ENCODE measurements around the gene SIPA1L3.
A peak's percentile ranks its signal among the peaks of the same experiment; 100 is the strongest.

Gene SIPA1L3

GRCh38 chr19:38152461-38153379, 245.7 kb downstream of the SIPA1L3 start:
- H3K79me1 ChIP-seq (ENCODE audit: low read length): no peaks in the 10 kb centered on the region
- H3K18ac ChIP-seq (ENCODE audit: low read length): no peak overlapping the region
- no peaks in the 10 kb centered on the region for H3K36me3 ChIP-seq (ENCODE audit: control insufficient read depth, insufficient read depth, low read length)
- no peak overlapping the region for H2BK15ac ChIP-seq (replicated peaks; ENCODE audit: low read depth)
- H3K79me2 ChIP-seq (ENCODE audit: control insufficient read depth, insufficient read depth, low read length): no peaks in the 10 kb centered on the region
- no peaks in the 10 kb centered on the region for H3K4me1 ChIP-seq (ENCODE audit: control insufficient read depth, low read depth, low read length)
- H3K23ac ChIP-seq (ENCODE audit: low read length): no peak overlapping the region
- no CpG with 5 or more reads among the region's 40 CpGs for WGBS (ENCODE audit: extremely low coverage, insufficient coverage, low lambda C conversion rate)
- no peaks in the 10 kb centered on the region for H3K27me3 ChIP-seq (ENCODE audit: insufficient read depth, low read length, poor library complexity)
- no peak overlapping the region for H3K9ac ChIP-seq (ENCODE audit: low read length)
- no peak overlapping the region for H3K4me3 ChIP-seq (ENCODE audit: low read length)
- no peak overlapping the region for H4K5ac ChIP-seq (ENCODE audit: low read length)
- no peak overlapping the region for H2AK5ac ChIP-seq (ENCODE audit: low read length)
- H2BK120ac ChIP-seq (ENCODE audit: low read depth, low read length): no peak overlapping the region
- DNase-seq: peak; percentile 47
- no peak overlapping the region for H3K27ac ChIP-seq (ENCODE audit: low read depth, low read length)
- H3K4ac ChIP-seq (ENCODE audit: low read depth, low read length): no peak overlapping the region
- no peak overlapping the region for H4K8ac ChIP-seq (ENCODE audit: low read depth, low read length)
- no peak overlapping the region for H3K4me2 ChIP-seq (ENCODE audit: low read length)
- no peak overlapping the region for H3K56ac ChIP-seq (ENCODE audit: low read length)
- H2BK5ac ChIP-seq (ENCODE audit: low read length): no peak overlapping the region

GRCh38 chr19:38155453-38155852, 248.4 kb downstream of the SIPA1L3 start:
- no peak overlapping the region for H2AK5ac ChIP-seq (ENCODE audit: low read length)
- no peak overlapping the region for H3K27ac ChIP-seq (ENCODE audit: low read depth, low read length)
- H3K36me3 ChIP-seq (ENCODE audit: control insufficient read depth, insufficient read depth, low read length): no peaks in the 10 kb centered on the region
- no peak overlapping the region for H2BK5ac ChIP-seq (ENCODE audit: low read length)
- H2BK120ac ChIP-seq (ENCODE audit: low read depth, low read length): no peak overlapping the region
- H3K4ac ChIP-seq (ENCODE audit: low read depth, low read length): no peak overlapping the region
- no peak overlapping the region for H3K4me2 ChIP-seq (ENCODE audit: low read length)
- no peak overlapping the region for H4K8ac ChIP-seq (ENCODE audit: low read depth, low read length)
- peak; percentile 20 for DNase-seq
- no peaks in the 10 kb centered on the region for H3K27me3 ChIP-seq (ENCODE audit: insufficient read depth, low read length, poor library complexity)
- no peaks in the 10 kb centered on the region for H3K4me1 ChIP-seq (ENCODE audit: control insufficient read depth, low read depth, low read length)
- H2BK15ac ChIP-seq (replicated peaks; ENCODE audit: low read depth): no peak overlapping the region
- no peak overlapping the region for H3K18ac ChIP-seq (ENCODE audit: low read length)
- H3K79me2 ChIP-seq (ENCODE audit: control insufficient read depth, insufficient read depth, low read length): no peaks in the 10 kb centered on the region
- H4K5ac ChIP-seq (ENCODE audit: low read length): no peak overlapping the region
- H3K23ac ChIP-seq (ENCODE audit: low read length): no peak overlapping the region
- no peak overlapping the region for H3K56ac ChIP-seq (ENCODE audit: low read length)
- WGBS (ENCODE audit: extremely low coverage, insufficient coverage, low lambda C conversion rate): no CpG with 5 or more reads among the region's 6 CpGs
- H3K9ac ChIP-seq (ENCODE audit: low read length): no peak overlapping the region
- H3K79me1 ChIP-seq (ENCODE audit: low read length): no peaks in the 10 kb centered on the region
- no peak overlapping the region for H3K4me3 ChIP-seq (ENCODE audit: low read length)

GRCh38 chr19:38158730-38159129, 251.7 kb downstream of the SIPA1L3 start:
- Histone ChIP-seq H3K4me2 (ENCODE audit: low read length) (no peak overlapping the region), H3K27ac (ENCODE audit: low read depth, low read length) (no peak overlapping the region), H3K4me3 (ENCODE audit: low read length) (no peak overlapping the region), H3K9ac (ENCODE audit: low read length) (no peak overlapping the region), H3K79me1 (ENCODE audit: low read length) (no peaks in the 10 kb centered on the region), H3K27me3 (ENCODE audit: insufficient read depth, low read length, poor library complexity) (no peaks in the 10 kb centered on the region), H3K23ac (ENCODE audit: low read length) (no peak overlapping the region), H2AK5ac (ENCODE audit: low read length) (no peak overlapping the region), H3K4ac (ENCODE audit: low read depth, low read length) (no peak overlapping the region), H3K4me1 (ENCODE audit: control insufficient read depth, low read depth, low read length) (no peaks in the 10 kb centered on the region), H2BK5ac (ENCODE audit: low read length) (no peak overlapping the region), H4K8ac (ENCODE audit: low read depth, low read length) (no peak overlapping the region), H2BK15ac (replicated peaks; ENCODE audit: low read depth) (no peak overlapping the region), H3K36me3 (ENCODE audit: control insufficient read depth, insufficient read depth, low read length) (peaks cover 4% of the 10 kb centered on the region), H3K18ac (ENCODE audit: low read length) (no peak overlapping the region), H2BK120ac (ENCODE audit: low read depth, low read length) (no peak overlapping the region), H3K79me2 (ENCODE audit: control insufficient read depth, insufficient read depth, low read length) (no peaks in the 10 kb centered on the region), H4K5ac (ENCODE audit: low read length) (no peak overlapping the region), H3K56ac (ENCODE audit: low read length) (no peak overlapping the region)
- no peak for DNase-seq
- WGBS (ENCODE audit: extremely low coverage, insufficient coverage, low lambda C conversion rate): no CpG with 5 or more reads among the region's 5 CpGs

GRCh38 chr19:38162094-38162493, 255.1 kb downstream of the SIPA1L3 start:
- Histone ChIP-seq H3K79me2 (ENCODE audit: control insufficient read depth, insufficient read depth, low read length) (no peaks in the 10 kb centered on the region), H2BK15ac (replicated peaks; ENCODE audit: low read depth) (no peak overlapping the region), H3K9ac (ENCODE audit: low read length) (no peak overlapping the region), H2BK5ac (ENCODE audit: low read length) (no peak overlapping the region), H3K18ac (ENCODE audit: low read length) (no peak overlapping the region), H3K4me1 (ENCODE audit: control insufficient read depth, low read depth, low read length) (no peaks in the 10 kb centered on the region), H4K8ac (ENCODE audit: low read depth, low read length) (no peak overlapping the region), H3K56ac (ENCODE audit: low read length) (no peak overlapping the region), H3K4me3 (ENCODE audit: low read length) (no peak overlapping the region), H3K27me3 (ENCODE audit: insufficient read depth, low read length, poor library complexity) (no peaks in the 10 kb centered on the region), H3K79me1 (ENCODE audit: low read length) (no peaks in the 10 kb centered on the region), H2AK5ac (ENCODE audit: low read length) (no peak overlapping the region), H4K5ac (ENCODE audit: low read length) (no peak overlapping the region), H3K4ac (ENCODE audit: low read depth, low read length) (no peak overlapping the region), H3K27ac (ENCODE audit: low read depth, low read length) (no peak overlapping the region), H3K23ac (ENCODE audit: low read length) (no peak overlapping the region), H2BK120ac (ENCODE audit: low read depth, low read length) (no peak overlapping the region), H3K4me2 (ENCODE audit: low read length) (no peak overlapping the region), H3K36me3 (ENCODE audit: control insufficient read depth, insufficient read depth, low read length) (peaks cover 6% of the 10 kb centered on the region)
- DNase-seq: no peak
- WGBS (ENCODE audit: extremely low coverage, insufficient coverage, low lambda C conversion rate): no CpG with 5 or more reads among the region's 5 CpGs

- H3K4me1 ChIP-seq (ENCODE audit: control insufficient read depth, low read depth, low read length): no peaks in the 10 kb centered on the region
- H4K5ac ChIP-seq (ENCODE audit: low read length): no peak overlapping the region
- no peak overlapping the region for H3K4me2 ChIP-seq (ENCODE audit: low read length)
- peak; percentile 15 for DNase-seq
- WGBS (ENCODE audit: extremely low coverage, insufficient coverage, low lambda C conversion rate): no CpG with 5 or more reads among the region's 7 CpGs
- no peak overlapping the region for H2AK5ac ChIP-seq (ENCODE audit: low read length)
- H2BK120ac ChIP-seq (ENCODE audit: low read depth, low read length): no peak overlapping the region
- no peak overlapping the region for H3K4ac ChIP-seq (ENCODE audit: low read depth, low read length)
- H4K8ac ChIP-seq (ENCODE audit: low read depth, low read length): no peak overlapping the region
- peaks cover 6% of the 10 kb centered on the region for H3K36me3 ChIP-seq (ENCODE audit: control insufficient read depth, insufficient read depth, low read length)
- H3K18ac ChIP-seq (ENCODE audit: low read length): no peak overlapping the region
- H3K56ac ChIP-seq (ENCODE audit: low read length): no peak overlapping the region
- H2BK5ac ChIP-seq (ENCODE audit: low read length): no peak overlapping the region
- H3K9ac ChIP-seq (ENCODE audit: low read length): no peak overlapping the region
- H3K4me3 ChIP-seq (ENCODE audit: low read length): no peak overlapping the region
- no peaks in the 10 kb centered on the region for H3K79me1 ChIP-seq (ENCODE audit: low read length)
- H2BK15ac ChIP-seq (replicated peaks; ENCODE audit: low read depth): no peak overlapping the region
- H3K23ac ChIP-seq (ENCODE audit: low read length): no peak overlapping the region
- no peak overlapping the region for H3K27ac ChIP-seq (ENCODE audit: low read depth, low read length)
- no peaks in the 10 kb centered on the region for H3K27me3 ChIP-seq (ENCODE audit: insufficient read depth, low read length, poor library complexity)
- no peaks in the 10 kb centered on the region for H3K79me2 ChIP-seq (ENCODE audit: control insufficient read depth, insufficient read depth, low read length)
Measured at GRCh38 chr19:38162632-38163031, 255.6 kb downstream of the SIPA1L3 start.

Measured in mesendoderm (in vitro differentiated cells).